NB4 (cell line): ENCODE data around the gene COL6A3.

Experiments used
- CTCF ChIP-seq: IDR thresholded peaks from one replicate; pipeline ENCODE4 v1.5.1; 2012; ENCODE audit warnings: low read depth, low read length
- POLR2A ChIP-seq: IDR thresholded peaks from 2 replicates; pipeline ENCODE4 v1.6.1; 2011; ENCODE audit warnings: mild to moderate bottlenecking; ENCODE audit not compliant: insufficient read length; ENCODE audit errors: extremely low read depth

DNA sequence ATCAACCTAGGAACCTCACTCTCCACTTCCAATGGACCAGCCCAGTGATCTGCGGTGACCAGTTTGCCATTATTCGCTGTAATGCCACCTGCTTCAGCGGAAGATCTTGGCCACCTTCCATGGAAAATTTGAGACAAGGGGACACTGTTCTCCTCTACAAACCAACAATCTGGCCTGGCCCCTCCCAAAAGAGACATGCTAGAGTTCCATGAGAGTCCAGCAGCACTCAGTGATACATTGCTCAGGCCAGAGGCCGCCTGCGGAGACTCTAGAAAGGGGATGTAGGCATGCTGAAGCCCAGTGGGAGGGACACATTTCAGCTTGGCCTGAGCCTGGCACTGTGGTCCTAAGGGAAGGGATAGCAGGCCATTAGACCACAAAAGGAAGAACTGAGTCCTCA, 58.3 kb downstream of the COL6A3 start:
- no peak for TF ChIP-seq CTCF
- TF ChIP-seq POLR2A, result no peak
